ENCODE measurements around the gene CFAP74.
"Not testable (repeated sequence)": the region's sequence is repeated elsewhere in the genome, so short reads cannot be mapped to it uniquely, and the experiment has no call there.

CFAP74 gene

GRCh38 chr1:1946540-1946939 is 57.0 kb downstream of the CFAP74 start:
- DNase-seq, result peak; percentile 71

- peak; percentile 9 for DNase-seq
These were observed 57.7 kb downstream of the CFAP74 start for GRCh38 chr1:1945782-1946393.

GRCh38 chr1:1943834-1944570 is 59.6 kb downstream of the CFAP74 start:
- DNase-seq, result peak; percentile 47

- DNase-seq, result peak; percentile 15
These were observed 60.6 kb downstream of the CFAP74 start for GRCh38 chr1:1942753-1943656.

- peak; percentile 8 for DNase-seq
These were observed 61.5 kb downstream of the CFAP74 start for GRCh38 chr1:1941868-1942752.

GRCh38 chr1:1941211-1941841 is 62.3 kb downstream of the CFAP74 start:
- peak; percentile 8 for DNase-seq

GRCh38 chr1:1940123-1940425 is 63.5 kb downstream of the CFAP74 start:
- DNase-seq, result no peak

GRCh38 chr1:1939296-1940122 is 64.1 kb downstream of the CFAP74 start:
- DNase-seq, result peak; percentile 8

- DNase-seq, result peak; percentile 9
These were observed 64.8 kb downstream of the CFAP74 start for GRCh38 chr1:1938613-1939295.

GRCh38 chr1:1938276-1938573 is 65.4 kb downstream of the CFAP74 start:
- no peak for DNase-seq

GRCh38 chr1:1937549-1938275 is 65.9 kb downstream of the CFAP74 start:
- DNase-seq, result peak; percentile 10

GRCh38 chr1:1937061-1937460 is 66.5 kb downstream of the CFAP74 start:
- DNase-seq, result peak; percentile 9

- not testable (repeated sequence) for DNase-seq
These were observed 68.7 kb downstream of the CFAP74 start for GRCh38 chr1:1934848-1935247.

- DNase-seq, result no peak
These were observed 73.7 kb downstream of the CFAP74 start for GRCh38 chr1:1929639-1930545.

- DNase-seq, result no peak
These were observed 74.4 kb downstream of the CFAP74 start for GRCh38 chr1:1929102-1929638.

GRCh38 chr1:1928231-1929101 is 75.1 kb downstream of the CFAP74 start:
- no peak for DNase-seq

- DNase-seq, result no peak
These were observed 75.8 kb downstream of the CFAP74 start for GRCh38 chr1:1927751-1928150.
